Prostate gland (tissue), 2 donors: ENCODE results near the gene CDK5RAP3. TPM values are rescaled to one million over a fixed set of nuclear protein-coding genes. Genes with fewer than 3 reads are reported as not detected.
A peak's percentile ranks its signal among the peaks of the same experiment; 100 is the strongest.

Source experiments
- DNase-seq: peaks from one replicate; pipeline ENCODE4 v3.0.0-alpha.2; 2019; ENCODE audit warnings: low spot score
- H3K27ac ChIP-seq, 2 donors: fragments of 200-600 bp; sonication (generic); 2 replicates each; pipeline ENCODE4 v1.5.1; 2017 to 2019
- H3K27me3 ChIP-seq: fragments of 200-600 bp; sonication (generic); replicated peaks from 2 replicates; pipeline ENCODE4 v1.5.1; 2019; ENCODE audit not compliant: insufficient read depth
- H3K36me3 ChIP-seq, 2 donors: fragments of 200-600 bp; sonication (generic); 1 replicate in 1 of 2; 2 replicates in 1 of 2; pipeline versions ENCODE4 v1.5.1 to v1.8.1; 2017 to 2019
- H3K4me1 ChIP-seq: fragments of 200-600 bp; sonication (generic); replicated peaks from 2 replicates; pipeline ENCODE4 v1.5.1; 2019
- H3K4me3 ChIP-seq, 2 donors: fragments of 200-600 bp; sonication (generic); 2 replicates each; pipeline ENCODE4 v1.5.1; 2017 to 2019
- H3K9me3 ChIP-seq: fragments of 200-600 bp; sonication (generic); 2 replicates; pipeline ENCODE4 v1.5.1; 2017
- CTCF ChIP-seq, 4 experiments: fragments of 200-600 bp in 2 of 4; fragments of 450-650 bp in 2 of 4; sonication (generic) in 2 of 4; IDR thresholded peaks; 1 replicate in 3 of 4; 2 replicates in 1 of 4; pipeline ENCODE4 v1.5.1; 2016 to 2019; ENCODE audit warnings: antibody characterized with exemption in 4 of 4, mild to moderate bottlenecking in 2 of 4, moderate library complexity in 2 of 4
- POLR2A ChIP-seq: fragments of 450-650 bp; IDR thresholded peaks from one replicate; pipeline ENCODE4 v1.6.1; 2016; ENCODE audit warnings: antibody characterized with exemption, mild to moderate bottlenecking
- POLR2AphosphoS5 ChIP-seq: sonication (generic); formaldehyde crosslinking; IDR thresholded peaks from one replicate; pipeline ENCODE4 v1.6.1; 2017; ENCODE audit warnings: antibody characterized with exemption
- WGBS: methylation state at CpG from one replicate; pipeline ENCODE4 v1.1.5; 2018; 5-methylcytosine and 5-hydroxymethylcytosine counted together
- intact Hi-C: fragments of 100-400 bp; cut with DNase I; formaldehyde crosslinking; loops from one replicate; pipeline ENCODE4 v1.14.2; 2022
- total RNA-seq, 2 donors: library from RNA; depleted of rRNA; stranded (reverse); fragments of >200 nt; gene quantifications; one replicate each; pipeline ENCODE4 v1.1.0, GENCODE V29; 2016

CDK5RAP3 gene
- total RNA-seq, 2 donors from 2014 or later = 185 to 193 TPM

DNA sequence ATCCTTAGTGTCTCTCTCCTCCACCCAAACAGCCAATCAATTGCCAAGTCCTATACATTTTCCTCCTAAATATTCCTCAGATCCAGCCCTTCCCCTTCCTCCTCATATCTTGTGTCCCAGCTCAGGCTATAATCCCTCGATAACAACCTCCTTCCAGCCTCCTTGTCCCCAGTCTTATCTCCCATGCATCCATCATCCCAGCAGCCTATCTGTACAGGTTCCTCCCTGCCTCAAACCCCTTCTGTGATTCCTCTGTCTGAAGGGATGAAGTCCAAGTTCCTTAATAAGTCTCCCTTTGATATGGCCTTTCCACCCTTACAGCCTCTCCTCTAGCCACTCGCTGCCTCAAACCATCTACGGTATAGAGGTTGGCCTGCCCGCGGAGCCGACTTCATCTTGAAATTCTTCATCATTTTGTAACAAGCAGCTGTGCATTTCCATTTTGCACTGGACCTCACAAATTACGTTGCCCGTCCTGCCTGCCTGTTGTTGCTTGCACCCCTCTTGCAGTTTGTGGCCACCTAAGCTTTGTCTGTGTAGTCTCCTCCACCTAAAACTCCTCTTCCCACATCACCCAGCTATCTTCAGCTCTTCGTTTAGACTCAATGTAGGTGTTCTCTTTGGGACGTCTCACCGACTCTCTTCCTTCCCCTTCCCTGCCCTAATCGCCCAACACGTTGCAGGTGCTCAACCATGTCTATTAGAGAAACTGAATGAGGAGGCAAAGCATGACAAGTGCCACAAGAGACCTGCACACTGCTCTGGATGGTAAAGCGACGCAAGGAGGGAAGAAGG lies 786 bp upstream of the CDK5RAP3 start:
- H3K27ac ChIP-seq = peak overlapping the region; percentile 39 to 59
- H3K9me3 ChIP-seq = no peaks in the 10 kb centered on the region
- H3K4me3 ChIP-seq = peak overlapping the region in 1 of 2 donors; percentile 15
- TF ChIP-seq POLR2AphosphoS5 = no peak
- no peak for TF ChIP-seq CTCF (IDR thresholded peaks at IDR 0.05)
- no peak for TF ChIP-seq POLR2A
- intact Hi-C loops = loop anchor here (2.0 to 5.0 kb wide), 2 partner anchors 21 to 73 kb away; partner anchors contain the start of gene SP2
- peaks cover 5 to 10% of the 10 kb centered on the region in 2 donors for H3K36me3 ChIP-seq
- H3K27me3 ChIP-seq = no peaks in the 10 kb centered on the region
- no peak for DNase-seq
- no peaks in the 10 kb centered on the region for H3K4me1 ChIP-seq
- WGBS = 51% methylated on average over 15 of the region's 15 CpGs

DNA sequence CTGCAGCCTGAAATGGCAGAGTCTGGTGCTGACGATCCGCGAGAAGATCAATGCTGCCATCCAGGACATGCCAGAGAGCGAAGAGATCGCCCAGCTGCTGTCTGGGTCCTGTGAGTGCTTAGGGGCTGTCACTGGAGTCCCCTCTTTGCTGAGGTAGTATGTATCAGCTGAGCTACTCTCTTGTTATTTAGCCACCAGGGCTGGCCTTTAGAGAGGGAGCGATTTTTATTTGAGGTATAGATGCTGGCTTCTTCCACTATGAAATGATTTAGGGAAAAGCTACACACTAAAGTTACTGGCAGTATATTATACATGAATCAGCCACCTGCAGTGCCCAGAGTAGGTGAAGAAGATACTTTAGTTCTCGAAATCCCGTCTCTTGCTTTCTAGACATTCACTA lies 2.6 kb downstream of the CDK5RAP3 start:
- Histone ChIP-seq H3K36me3 (peaks cover 5 to 20% of the 10 kb centered on the region in 2 donors), H3K4me3 (no peak overlapping the region), H3K27ac (no peak overlapping the region), H3K4me1 (no peaks in the 10 kb centered on the region), H3K27me3 (no peaks in the 10 kb centered on the region), H3K9me3 (no peaks in the 10 kb centered on the region)
- WGBS = 87% methylated on average over 8 of the region's 8 CpGs
- no peak for TF ChIP-seq POLR2AphosphoS5
- DNase-seq = no peak
- intact Hi-C loops = loop anchor here (5.0 kb wide), 1 partner anchor 76 kb away; the partner anchor contains the start of gene SP2

GRCh38 chr17:47975189-47975822 lies 4.4 kb downstream of the CDK5RAP3 start:
- no peaks in the 10 kb centered on the region for H3K4me1 ChIP-seq
- H3K9me3 ChIP-seq = no peaks in the 10 kb centered on the region
- 80% methylated on average over 15 of the region's 15 CpGs for WGBS
- no peaks in the 10 kb centered on the region for H3K27me3 ChIP-seq
- no peak overlapping the region for H3K27ac ChIP-seq
- H3K36me3 ChIP-seq = peaks cover 5 to 29% of the 10 kb centered on the region in 2 donors
- intact Hi-C loops = loop anchor here (5.0 kb wide), 1 partner anchor 42 kb away; no protein-coding TSS in a partner anchor
- H3K4me3 ChIP-seq = no peak overlapping the region
- no peak for DNase-seq
- no peak for TF ChIP-seq POLR2AphosphoS5
- no peak for TF ChIP-seq POLR2A
- no peak for TF ChIP-seq CTCF (IDR thresholded peaks at IDR 0.05)

- Histone ChIP-seq H3K36me3 (peaks cover 5 to 32% of the 10 kb centered on the region in 2 donors), H3K9me3 (no peaks in the 10 kb centered on the region), H3K27me3 (no peaks in the 10 kb centered on the region), H3K27ac (no peak overlapping the region), H3K4me3 (no peak overlapping the region), H3K4me1 (no peaks in the 10 kb centered on the region)
- intact Hi-C loops = loop anchor here (5.0 kb wide), 1 partner anchor 41 kb away; no protein-coding TSS in a partner anchor
- TF ChIP-seq POLR2AphosphoS5 (no peak), CTCF (IDR thresholded peaks at IDR 0.05) (no peak), POLR2A (no peak)
- DNase-seq = no peak
- 95% methylated on average over 10 of the region's 10 CpGs for WGBS
These were observed 4.9 kb downstream of the CDK5RAP3 start for GRCh38 chr17:47975823-47976205.

DNA sequence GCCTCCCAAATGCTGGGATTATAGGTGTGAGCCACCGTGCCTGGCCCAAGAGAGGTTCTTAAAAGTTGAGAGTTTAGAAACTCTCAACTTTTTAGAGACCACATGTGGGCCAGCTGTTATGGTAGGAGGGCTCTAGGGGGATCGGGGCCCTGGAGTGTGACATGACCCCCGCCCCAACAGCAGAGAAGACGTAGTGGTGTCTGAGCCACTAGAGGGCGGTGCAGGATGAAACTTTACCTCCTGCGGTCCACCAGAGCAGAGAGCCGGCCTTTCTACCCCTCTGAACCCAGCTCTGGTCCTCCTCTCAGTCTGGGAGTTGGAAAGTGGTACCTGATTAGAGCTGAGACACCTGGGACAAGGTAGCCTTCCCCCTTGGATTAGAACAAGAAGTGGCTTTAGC lies 7.4 kb downstream of the CDK5RAP3 start:
- Histone ChIP-seq H3K27me3 (no peaks in the 10 kb centered on the region), H3K27ac (no peak overlapping the region), H3K4me3 (no peak overlapping the region), H3K4me1 (peaks cover 5% of the 10 kb centered on the region), H3K36me3 (peaks cover 13 to 37% of the 10 kb centered on the region in 2 donors), H3K9me3 (no peaks in the 10 kb centered on the region)
- intact Hi-C loops = loop anchor here (5.0 kb wide), 1 partner anchor 39 kb away; no protein-coding TSS in a partner anchor
- peak; percentile 19 to 74 (median 64) for TF ChIP-seq CTCF (IDR thresholded peaks at IDR 0.05)
- no peak for TF ChIP-seq POLR2AphosphoS5
- no peak for TF ChIP-seq POLR2A
- peak; percentile 37 for DNase-seq
- WGBS = 14% methylated on average over 7 of the region's 7 CpGs
